Suprapubic skin (tissue), 4 donors: ENCODE measurements around the gene RAB31. TPM values are rescaled to one million over a fixed set of nuclear protein-coding genes. Genes with fewer than 3 reads are reported as not detected.

Experiments
- DNase-seq, 2 donors: peaks; one replicate each; pipeline ENCODE4 v3.0.0-alpha.2; 2019; ENCODE audit warnings: low spot score in 2 of 2
- H3K27ac ChIP-seq: fragments of 200-600 bp; sonication (generic); one replicate; pipeline ENCODE4 v1.5.1; 2019
- H3K27me3 ChIP-seq: fragments of 200-600 bp; sonication (generic); one replicate; pipeline ENCODE4 v1.5.1; 2019
- H3K36me3 ChIP-seq: fragments of 200-600 bp; sonication (generic); one replicate; pipeline ENCODE4 v1.5.1; 2019
- H3K4me1 ChIP-seq: fragments of 200-600 bp; sonication (generic); one replicate; pipeline ENCODE4 v1.5.1; 2019
- H3K4me3 ChIP-seq: fragments of 200-600 bp; sonication (generic); one replicate; pipeline ENCODE4 v1.5.1; 2019; ENCODE audit warnings: mild to moderate bottlenecking
- H3K9me3 ChIP-seq: fragments of 200-600 bp; sonication (generic); one replicate; pipeline ENCODE4 v1.5.1; 2019
- EP300 ChIP-seq: sonication (generic); formaldehyde crosslinking; IDR thresholded peaks from one replicate; pipeline ENCODE4 v1.6.1; 2017; ENCODE audit warnings: antibody characterized with exemption
- POLR2A ChIP-seq, 2 donors: fragments of 450-650 bp; IDR thresholded peaks; one replicate each; pipeline ENCODE4 v1.6.1; 2017; ENCODE audit warnings: antibody characterized with exemption in 2 of 2, mild to moderate bottlenecking in 2 of 2, moderate library complexity in 2 of 2
- POLR2AphosphoS5 ChIP-seq, 3 donors: sonication (generic); formaldehyde crosslinking; IDR thresholded peaks; one replicate each; pipeline ENCODE4 v1.6.1; 2017; ENCODE audit warnings: antibody characterized with exemption in 3 of 3
- WGBS: methylation state at CpG from one replicate; pipeline ENCODE4 v1.1.5; 2018; 5-methylcytosine and 5-hydroxymethylcytosine counted together
- total RNA-seq, 4 donors: library from RNA; depleted of rRNA; stranded (reverse); fragments of >200 nt; gene quantifications; one replicate each; pipeline ENCODE4 v1.1.0, GENCODE V29; 2016
- TF ChIP-seq, protein P1 (sequence below), 2 donors: fragments of 200-600 bp in 1 of 2; fragments of 450-650 bp in 1 of 2; sonication (generic) in 1 of 2; IDR thresholded peaks; one replicate each; pipeline ENCODE4 v1.5.1; 2016 to 2019; ENCODE audit warnings: antibody characterized with exemption in 2 of 2, mild to moderate bottlenecking in 1 of 2, moderate library complexity in 1 of 2

RAB31 gene
- total RNA-seq, 4 donors from 2014 or later, result 5.8 to 15.2 (median 11.4) TPM

GRCh38 chr18:9831036-9831722 lies 123.1 kb downstream of the RAB31 start:
- TF ChIP-seq, protein P1, sequence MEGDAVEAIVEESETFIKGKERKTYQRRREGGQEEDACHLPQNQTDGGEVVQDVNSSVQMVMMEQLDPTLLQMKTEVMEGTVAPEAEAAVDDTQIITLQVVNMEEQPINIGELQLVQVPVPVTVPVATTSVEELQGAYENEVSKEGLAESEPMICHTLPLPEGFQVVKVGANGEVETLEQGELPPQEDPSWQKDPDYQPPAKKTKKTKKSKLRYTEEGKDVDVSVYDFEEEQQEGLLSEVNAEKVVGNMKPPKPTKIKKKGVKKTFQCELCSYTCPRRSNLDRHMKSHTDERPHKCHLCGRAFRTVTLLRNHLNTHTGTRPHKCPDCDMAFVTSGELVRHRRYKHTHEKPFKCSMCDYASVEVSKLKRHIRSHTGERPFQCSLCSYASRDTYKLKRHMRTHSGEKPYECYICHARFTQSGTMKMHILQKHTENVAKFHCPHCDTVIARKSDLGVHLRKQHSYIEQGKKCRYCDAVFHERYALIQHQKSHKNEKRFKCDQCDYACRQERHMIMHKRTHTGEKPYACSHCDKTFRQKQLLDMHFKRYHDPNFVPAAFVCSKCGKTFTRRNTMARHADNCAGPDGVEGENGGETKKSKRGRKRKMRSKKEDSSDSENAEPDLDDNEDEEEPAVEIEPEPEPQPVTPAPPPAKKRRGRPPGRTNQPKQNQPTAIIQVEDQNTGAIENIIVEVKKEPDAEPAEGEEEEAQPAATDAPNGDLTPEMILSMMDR (IDR thresholded peaks at IDR 0.05), result no peak
- TF ChIP-seq POLR2A (IDR thresholded peaks at IDR 0.05) (no peak), POLR2AphosphoS5 (IDR thresholded peaks at IDR 0.05) (no peak), EP300 (no peak)
- no peaks in the 10 kb centered on the region for H3K36me3 ChIP-seq
- peaks cover 33% of the 10 kb centered on the region for H3K4me1 ChIP-seq
- H3K9me3 ChIP-seq, result no peaks in the 10 kb centered on the region
- H3K27me3 ChIP-seq, result no peaks in the 10 kb centered on the region
- no peak for DNase-seq
- no peak overlapping the region for H3K27ac ChIP-seq
- H3K4me3 ChIP-seq, result no peak overlapping the region
- 79% methylated on average over 13 of the region's 13 CpGs for WGBS

GRCh38 chr18:9831723-9832199 lies 123.7 kb downstream of the RAB31 start:
- 90% methylated on average over 10 of the region's 12 CpGs for WGBS
- H3K4me3 ChIP-seq, result no peak overlapping the region
- no peak for DNase-seq
- H3K4me1 ChIP-seq, result peaks cover 37% of the 10 kb centered on the region
- no peaks in the 10 kb centered on the region for H3K9me3 ChIP-seq
- H3K27ac ChIP-seq, result no peak overlapping the region
- H3K36me3 ChIP-seq, result no peaks in the 10 kb centered on the region
- no peaks in the 10 kb centered on the region for H3K27me3 ChIP-seq
- no peak for TF ChIP-seq POLR2A (IDR thresholded peaks at IDR 0.05)
- TF ChIP-seq POLR2AphosphoS5 (IDR thresholded peaks at IDR 0.05), result no peak
- TF ChIP-seq EP300, result no peak
- TF ChIP-seq, protein P1 (IDR thresholded peaks at IDR 0.05), result no peak

DNA sequence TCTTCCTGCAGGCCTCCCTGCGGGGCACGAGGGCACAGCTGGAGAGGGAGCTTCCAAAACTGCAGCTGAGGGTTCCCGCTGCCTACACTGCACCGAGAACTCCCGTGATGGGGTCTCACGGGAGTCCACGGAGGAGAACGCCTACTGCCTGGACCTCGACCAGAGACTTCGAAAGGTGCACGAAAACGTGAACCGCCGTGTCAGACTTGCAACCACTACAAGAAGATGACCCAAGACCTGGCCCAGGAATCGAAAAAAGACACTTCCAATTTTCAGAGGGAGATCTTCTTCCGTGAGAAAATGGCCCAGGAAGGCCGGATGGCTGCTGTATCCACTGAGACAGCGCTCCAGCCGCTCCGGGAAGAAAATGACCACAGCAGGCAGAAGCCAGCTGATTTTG lies 124.8 kb downstream of the RAB31 start:
- no peak for DNase-seq
- H3K36me3 ChIP-seq, result no peaks in the 10 kb centered on the region
- no peak overlapping the region for H3K4me3 ChIP-seq
- no peak for TF ChIP-seq POLR2AphosphoS5 (IDR thresholded peaks at IDR 0.05)
- no peak for TF ChIP-seq EP300
- TF ChIP-seq, protein P1 (IDR thresholded peaks at IDR 0.05), result no peak
- no peak for TF ChIP-seq POLR2A (IDR thresholded peaks at IDR 0.05)
- 95% methylated on average over 20 of the region's 20 CpGs for WGBS
- peaks cover 25% of the 10 kb centered on the region for H3K4me1 ChIP-seq
- no peak overlapping the region for H3K27ac ChIP-seq
- H3K27me3 ChIP-seq, result no peaks in the 10 kb centered on the region
- H3K9me3 ChIP-seq, result no peaks in the 10 kb centered on the region

- H3K36me3 ChIP-seq, result no peaks in the 10 kb centered on the region
- TF ChIP-seq POLR2AphosphoS5 (IDR thresholded peaks at IDR 0.05) (no peak), POLR2A (IDR thresholded peaks at IDR 0.05) (no peak), EP300 (no peak)
- TF ChIP-seq, protein P1 (IDR thresholded peaks at IDR 0.05), result no peak
- no peak overlapping the region for H3K4me3 ChIP-seq
- H3K27me3 ChIP-seq, result no peaks in the 10 kb centered on the region
- H3K4me1 ChIP-seq, result peaks cover 19% of the 10 kb centered on the region
- WGBS, result 82% methylated on average over 2 of the region's 2 CpGs
- DNase-seq, result no peak
- H3K27ac ChIP-seq, result no peak overlapping the region
- no peaks in the 10 kb centered on the region for H3K9me3 ChIP-seq
Measured at GRCh38 chr18:9834551-9834950, 126.5 kb downstream of the RAB31 start.

- 46% methylated on average over 11 of the region's 11 CpGs for WGBS
- TF ChIP-seq EP300, result no peak
- no peak for TF ChIP-seq POLR2A (IDR thresholded peaks at IDR 0.05)
- TF ChIP-seq, protein P1 (IDR thresholded peaks at IDR 0.05), result no peak
- no peak for TF ChIP-seq POLR2AphosphoS5 (IDR thresholded peaks at IDR 0.05)
- Histone ChIP-seq H3K4me1 (peaks cover 19% of the 10 kb centered on the region), H3K36me3 (no peaks in the 10 kb centered on the region), H3K4me3 (no peak overlapping the region), H3K27ac (peak overlapping the region; percentile 71), H3K27me3 (no peaks in the 10 kb centered on the region), H3K9me3 (no peaks in the 10 kb centered on the region)
- no peak for DNase-seq
Measured at GRCh38 chr18:9835113-9835755, 127.1 kb downstream of the RAB31 start.
